CD4-positive, alpha-beta T cell treated with Interleukin-2 at 100 ng/mL for 4 hours (primary cell): ENCODE results near the gene SPEM1.
A peak's percentile ranks its signal among the peaks of the same experiment; 100 is the strongest.

Experiments used
- DNase-seq: peaks from one replicate; pipeline ENCODE4 v3.0.0-alpha.2; 2020; ENCODE audit warnings: low spot score

The SPEM1 gene

GRCh38 chr17:7418472-7419152, 1.5 kb upstream of the SPEM1 start:
- no peak for DNase-seq

GRCh38 chr17:7421186-7421585, 1.1 kb downstream of the SPEM1 start:
- DNase-seq, result no peak

GRCh38 chr17:7423679-7424078, 3.6 kb downstream of the SPEM1 start:
- DNase-seq, result no peak

- no peak for DNase-seq
Measured at GRCh38 chr17:7425316-7425715, 5.2 kb downstream of the SPEM1 start, which contains the start of gene SPEM2. TSS of gene SPEM2 (plus strand) at chr17:7425616. CDS start at chr17:7425689, 73 bp downstream.

DNA sequence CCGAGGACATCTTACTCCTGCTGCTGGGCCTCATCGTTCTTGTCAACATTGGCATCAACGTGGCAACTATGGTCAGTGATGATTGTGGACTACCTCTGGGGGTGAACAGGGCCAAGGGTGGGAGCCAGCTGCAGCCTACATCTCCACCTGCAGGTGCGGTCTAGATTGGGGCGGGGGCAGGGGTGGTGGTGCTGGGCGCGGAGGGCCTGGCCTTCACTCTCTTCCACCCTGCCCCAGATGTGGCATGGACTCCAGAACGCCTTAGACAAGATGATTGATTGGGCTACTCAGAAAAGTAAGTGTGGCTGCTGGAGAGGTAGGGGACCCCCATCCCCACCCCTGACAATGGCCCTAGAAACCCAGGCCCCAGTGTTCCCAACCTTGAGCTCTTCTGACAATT, 5.6 kb downstream of the SPEM1 start:
- no peak for DNase-seq

DNA sequence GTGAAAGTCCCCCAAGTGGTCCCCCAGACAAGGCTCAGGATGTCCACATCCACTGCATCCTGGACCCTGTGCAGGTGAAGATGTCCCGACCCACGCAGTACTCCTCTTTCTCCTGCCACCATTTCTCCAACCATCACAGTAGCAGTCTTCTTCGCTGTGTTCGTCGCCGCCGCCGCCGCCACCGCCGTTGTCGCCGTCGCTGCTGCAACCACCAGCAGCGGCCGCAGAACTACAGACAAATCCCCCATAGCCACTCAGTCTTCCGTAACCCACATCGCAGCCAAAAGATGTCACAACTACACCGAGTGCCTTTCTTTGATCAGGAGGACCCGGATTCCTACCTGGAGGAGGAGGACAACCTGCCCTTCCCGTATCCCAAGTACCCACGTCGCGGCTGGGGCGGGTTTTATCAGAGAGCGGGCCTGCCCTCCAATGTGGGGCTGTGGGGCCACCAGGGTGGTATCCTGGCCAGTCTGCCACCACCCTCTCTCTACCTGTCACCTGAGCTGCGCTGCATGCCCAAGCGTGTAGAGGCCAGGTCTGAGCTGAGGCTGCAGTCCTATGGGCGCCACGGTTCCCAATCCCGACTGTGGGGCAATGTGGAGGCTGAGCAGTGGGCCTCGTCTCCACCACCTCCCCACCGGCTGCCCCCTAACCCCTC, 6.2 kb downstream of the SPEM1 start:
- DNase-seq, result no peak

DNA sequence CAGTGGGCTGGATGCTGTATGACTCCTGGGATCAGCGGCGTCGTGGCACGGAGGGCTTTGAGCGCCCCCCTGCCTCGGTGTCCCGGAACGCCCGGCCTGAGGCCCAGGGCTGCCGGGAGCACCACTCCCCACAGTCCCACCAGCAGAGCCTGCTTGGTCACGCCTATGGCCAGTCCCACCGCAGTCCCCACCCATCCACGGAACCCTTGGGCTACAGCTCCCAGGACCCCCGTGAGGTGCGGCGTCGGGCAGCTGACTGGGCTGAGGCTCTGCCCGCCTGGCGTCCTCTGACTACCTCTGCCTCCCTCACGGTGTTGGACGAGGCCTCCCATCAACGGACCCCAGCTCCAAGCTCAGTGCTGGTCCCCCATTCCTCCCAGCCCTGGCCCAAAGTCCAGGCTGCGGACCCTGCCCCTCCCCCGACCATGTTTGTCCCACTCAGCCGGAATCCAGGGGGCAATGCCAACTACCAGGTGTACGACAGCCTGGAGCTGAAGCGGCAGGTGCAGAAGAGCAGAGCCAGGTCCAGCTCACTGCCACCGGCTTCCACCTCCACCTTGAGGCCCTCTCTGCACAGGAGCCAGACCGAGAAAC, 6.9 kb downstream of the SPEM1 start:
- DNase-seq, result no peak

DNA sequence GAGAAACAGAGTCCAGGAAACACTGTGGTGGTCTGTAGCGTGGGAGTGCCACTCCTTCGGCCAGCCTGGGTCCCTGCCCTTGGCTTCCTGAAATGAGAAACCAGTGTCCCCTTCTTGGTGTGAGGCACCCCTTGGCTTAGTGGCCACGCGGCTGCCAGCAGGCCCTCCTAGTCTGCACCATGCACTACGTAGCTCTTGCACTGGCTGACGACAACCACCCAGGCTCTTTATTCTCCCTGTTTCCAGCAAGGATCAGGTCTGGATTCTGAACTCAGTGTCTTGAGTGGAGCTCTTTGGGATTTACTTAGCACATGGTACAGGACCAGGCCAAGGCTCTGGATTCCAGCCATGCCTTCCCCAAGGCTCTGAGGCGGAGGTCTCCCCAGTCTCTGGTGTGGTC, 7.4 kb downstream of the SPEM1 start:
- DNase-seq, result no peak

DNA sequence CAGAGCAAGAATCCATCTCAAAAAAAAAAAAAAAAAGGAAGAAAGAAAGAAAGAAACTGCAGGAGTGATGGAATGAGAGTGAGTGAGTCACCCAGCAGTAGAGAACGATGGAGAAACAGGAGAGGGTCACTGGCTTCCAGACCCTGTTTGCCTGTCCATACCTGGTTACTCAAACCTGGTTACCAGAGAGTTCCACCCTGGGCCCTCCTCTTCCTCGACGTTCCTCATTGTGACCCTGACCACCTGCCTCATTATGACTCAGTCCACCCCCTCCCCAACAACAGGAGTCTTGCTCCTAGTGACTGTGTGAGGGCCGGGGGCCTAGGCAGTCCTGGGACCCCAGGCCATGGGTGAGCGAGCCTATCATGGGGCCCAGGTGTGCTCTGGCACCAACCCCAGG, 8.4 kb downstream of the SPEM1 start, which contains the start of gene SPEM3:
SPEM3 (plus strand) TSS at position 301 of the 400 bp plus-strand sequence; CDS start at position 347, 46 bp downstream.
- no peak for DNase-seq

DNA sequence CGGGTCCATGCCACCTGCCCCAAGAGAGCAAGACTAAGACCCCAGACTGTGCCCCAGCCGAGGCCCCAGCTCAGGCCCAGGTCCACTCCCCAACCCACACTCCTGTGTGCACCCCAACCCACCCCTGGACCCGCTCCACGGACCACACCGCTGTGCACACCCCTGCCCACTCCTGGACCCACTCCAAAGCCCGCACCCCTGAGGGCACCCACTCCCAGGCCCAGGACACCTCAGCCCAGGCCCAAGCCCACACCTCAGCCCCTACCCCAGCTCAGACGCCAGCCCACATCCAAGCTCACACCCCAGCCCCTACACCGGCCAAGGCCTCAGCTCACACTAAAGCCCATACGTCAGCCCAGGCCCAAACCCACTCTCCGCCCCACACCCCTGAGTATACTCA, 9.6 kb downstream of the SPEM1 start:
- no peak for DNase-seq

- no peak for DNase-seq
Measured at GRCh38 chr17:7431231-7431630, 11.1 kb downstream of the SPEM1 start.

DNA sequence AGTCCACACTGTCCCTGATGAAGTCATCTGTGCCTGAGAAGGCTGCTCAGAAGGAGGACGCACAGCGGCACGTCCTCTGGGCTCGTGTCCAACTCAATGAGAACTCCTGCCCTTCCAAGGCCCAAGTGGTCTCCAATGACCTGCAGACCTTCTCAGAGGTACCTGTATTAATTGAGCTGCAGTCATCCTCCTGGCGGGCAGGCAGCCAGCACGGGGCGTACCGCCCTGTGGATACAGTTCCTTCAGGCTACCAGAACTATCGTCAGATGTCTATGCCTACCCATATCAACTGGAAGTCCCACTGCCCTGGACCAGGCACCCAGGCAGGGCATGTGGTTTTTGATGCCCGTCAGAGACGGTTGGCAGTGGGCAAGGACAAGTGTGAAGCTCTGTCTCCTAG, 12.2 kb downstream of the SPEM1 start:
- DNase-seq, result no peak

DNA sequence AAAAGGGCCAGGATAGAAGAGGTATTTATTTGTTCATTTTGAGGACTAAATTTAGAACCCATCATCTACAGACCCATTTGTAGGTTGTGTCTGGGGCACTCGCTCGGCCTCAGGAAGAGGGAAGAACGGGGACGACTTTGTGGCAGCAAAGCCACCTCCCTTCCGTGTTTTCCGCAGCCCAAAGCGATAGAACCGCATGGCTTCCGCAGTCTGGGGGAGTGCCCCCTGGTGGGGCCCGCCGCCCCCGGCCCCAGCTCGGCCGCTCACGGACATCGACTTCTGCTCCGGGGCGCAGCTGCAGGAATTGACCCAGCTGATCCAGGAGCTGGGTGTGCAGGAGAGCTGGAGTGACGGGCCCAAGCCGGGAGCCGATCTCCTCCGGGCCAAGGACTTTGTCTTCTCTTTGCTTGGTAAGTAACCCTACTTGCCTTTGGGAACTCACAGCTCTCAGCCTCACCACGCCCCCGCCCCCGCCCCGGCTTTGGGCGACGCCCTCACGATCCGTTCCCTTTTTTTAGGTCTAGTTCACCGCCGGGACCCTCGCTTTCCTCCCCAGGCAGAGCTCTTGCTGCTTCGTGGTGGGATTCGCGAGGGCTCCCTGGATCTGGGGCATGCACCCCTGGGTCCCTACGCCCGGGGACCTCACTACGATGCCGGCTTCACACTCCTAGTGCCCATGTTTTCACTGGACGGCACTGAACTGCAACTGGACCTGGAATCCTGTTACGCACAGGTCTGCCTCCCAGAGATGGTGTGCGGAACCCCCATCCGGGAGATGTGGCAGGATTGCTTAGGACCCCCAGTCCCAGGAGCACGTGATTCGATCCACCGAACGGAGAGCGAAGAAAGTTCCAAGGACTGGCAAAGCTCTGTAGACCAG, 15.8 kb downstream of the SPEM1 start:
- DNase-seq, result peak; percentile 59

DNA sequence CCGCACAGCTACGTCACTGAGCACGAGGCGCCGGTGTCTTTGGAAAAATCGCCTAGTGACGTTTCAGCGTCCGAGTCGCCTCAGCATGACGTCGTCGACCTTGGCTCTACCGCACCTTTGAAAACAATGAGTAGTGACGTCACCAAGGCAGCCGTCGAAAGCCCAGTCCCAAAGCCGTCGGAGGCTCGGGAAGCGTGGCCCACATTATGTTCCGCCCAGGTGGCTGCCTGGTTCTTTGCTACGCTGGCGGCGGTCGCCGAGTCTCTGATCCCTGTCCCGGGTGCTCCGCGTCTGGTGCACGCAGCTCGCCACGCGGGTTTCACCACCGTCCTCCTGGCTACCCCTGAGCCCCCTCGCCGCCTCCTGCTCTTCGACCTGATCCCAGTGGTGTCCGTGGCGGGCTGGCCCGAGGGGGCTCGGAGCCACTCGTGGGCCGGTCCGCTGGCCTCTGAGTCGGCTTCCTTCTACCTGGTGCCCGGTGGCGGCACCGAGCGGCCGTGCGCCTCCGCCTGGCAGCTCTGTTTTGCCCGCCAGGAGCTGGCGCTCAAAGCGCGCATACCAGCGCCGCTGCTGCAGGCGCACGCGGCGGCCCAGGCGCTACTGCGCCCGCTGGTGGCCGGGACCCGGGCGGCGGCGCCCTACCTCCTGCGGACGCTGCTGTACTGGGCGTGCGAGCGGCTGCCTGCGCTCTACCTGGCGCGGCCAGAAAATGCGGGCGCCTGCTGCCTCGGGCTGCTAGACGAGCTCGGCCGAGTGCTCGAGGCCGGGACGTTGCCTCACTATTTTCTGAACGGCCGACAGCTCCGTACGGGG, 16.6 kb downstream of the SPEM1 start:
- DNase-seq, result peak; percentile 80

- no peak for DNase-seq
Measured at GRCh38 chr17:7437369-7437863, 17.3 kb downstream of the SPEM1 start.

DNA sequence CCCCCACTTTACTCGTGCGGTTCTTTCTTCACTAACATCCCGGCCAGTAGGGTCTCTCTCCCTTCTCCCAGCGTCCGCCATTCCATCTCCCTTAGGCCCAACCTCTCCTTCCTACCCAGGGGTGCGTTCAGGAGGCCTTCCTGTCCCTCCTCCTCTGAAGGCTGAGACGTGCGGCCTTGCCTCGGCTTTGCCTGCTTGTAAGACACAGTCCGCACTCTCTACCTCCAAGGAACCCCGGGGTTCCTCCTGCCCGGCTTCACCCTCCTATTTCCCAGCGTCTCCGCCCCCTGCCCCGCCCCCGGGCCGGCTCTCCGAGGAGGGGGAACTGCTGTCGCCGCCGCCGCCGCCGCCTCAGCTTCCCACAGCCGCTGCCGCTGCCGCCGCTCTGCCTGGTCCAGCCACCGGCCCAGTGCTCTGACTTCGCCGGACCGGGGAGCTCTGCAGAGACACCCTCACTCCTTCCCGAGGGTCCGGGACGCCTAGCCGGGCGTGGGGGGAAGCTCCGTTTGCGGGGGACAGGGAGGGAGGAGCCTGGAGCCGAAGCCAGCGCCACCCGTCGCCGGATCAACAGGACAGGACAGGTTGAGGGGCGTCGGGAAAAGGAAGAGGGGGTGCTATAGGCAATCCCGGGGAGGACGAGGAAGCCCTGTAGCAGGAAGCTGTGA, 18.0 kb downstream of the SPEM1 start:
- DNase-seq, result peak; percentile 36

DNA sequence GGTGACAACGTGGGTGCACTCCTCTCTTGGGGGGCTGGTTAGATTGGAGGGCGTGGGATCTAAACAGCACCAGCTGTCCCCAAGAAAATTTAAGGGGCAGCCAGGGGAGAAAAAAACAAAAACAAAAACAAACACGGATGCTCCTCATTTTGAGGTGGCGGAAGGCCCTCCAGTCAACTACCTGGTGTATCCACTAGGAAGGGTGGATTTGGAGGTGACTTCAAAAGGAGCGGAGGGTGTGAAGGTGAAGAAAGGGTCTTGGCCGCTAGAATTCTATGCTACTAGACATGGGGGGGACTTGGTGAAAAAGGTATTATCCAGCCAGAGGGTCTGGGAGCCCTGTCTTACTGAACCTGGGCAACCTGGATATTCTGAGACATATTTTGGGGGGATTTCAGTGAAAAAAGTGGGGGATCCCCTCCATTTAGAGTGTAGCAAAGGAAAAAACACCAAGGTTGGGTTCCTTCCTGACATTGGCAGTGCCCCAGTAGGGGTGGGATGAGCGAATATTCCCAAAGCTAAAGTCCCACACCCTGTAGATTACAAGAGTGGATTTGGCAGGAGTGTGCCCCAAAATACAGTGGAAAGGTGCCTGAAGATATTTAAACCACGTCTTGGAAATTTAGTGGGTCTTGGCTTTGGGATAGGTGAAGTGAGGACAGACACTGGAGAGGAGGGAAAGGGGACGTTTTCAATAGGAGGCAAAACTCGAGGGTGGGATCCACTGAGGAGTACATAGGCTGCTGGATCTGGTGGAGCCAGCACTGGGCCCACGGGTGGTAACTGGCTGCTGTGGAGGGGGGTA, 18.7 kb downstream of the SPEM1 start:
- no peak for DNase-seq

GRCh38 chr17:7439462-7440112, 19.5 kb downstream of the SPEM1 start, which contains the start of gene FGF11:
TSS of gene FGF11 (plus strand) at chr17:7439512. CDS start at chr17:7439621, 109 bp downstream.
- no peak for DNase-seq
